Aorta (tissue), 5 donors: ENCODE data around the gene DPF3. TPM values are rescaled to one million over a fixed set of nuclear protein-coding genes. Genes with fewer than 3 reads are reported as not detected.

Source experiments
- ATAC-seq: fragments of 200-7000 bp; cut with Tn5 transposase; one replicate; pipeline ENCODE4 v1.9.1; 2022; ENCODE audit warnings: moderate library complexity; ENCODE audit not compliant: low FRiP score
- DNase-seq, 2 donors: peaks; one replicate each; pipeline ENCODE4 v3.0.0-alpha.2; 2020
- H3K27ac ChIP-seq, 2 donors: one replicate each; pipeline ENCODE4 v1.5.1; 2013; ENCODE audit warnings: low read length in 2 of 2, mild to moderate bottlenecking in 2 of 2, moderate library complexity in 2 of 2, control low read depth in 1 of 2, inconsistent platforms in 1 of 2, low read depth in 1 of 2
- H3K27me3 ChIP-seq, 2 donors: one replicate each; pipeline ENCODE4 v1.6.1; 2013; ENCODE audit warnings: control low read depth in 1 of 2, low read length in 1 of 2, mild to moderate bottlenecking in 1 of 2, moderate library complexity in 1 of 2; ENCODE audit not compliant: insufficient read depth in 2 of 2, control insufficient read depth in 1 of 2
- H3K36me3 ChIP-seq, 2 donors: one replicate each; pipeline ENCODE4 v1.6.1; 2013; ENCODE audit warnings: control low read depth in 1 of 2, low read length in 1 of 2, mild to moderate bottlenecking in 1 of 2; ENCODE audit not compliant: insufficient read depth in 2 of 2, control insufficient read depth in 1 of 2
- H3K4me1 ChIP-seq, 2 donors: one replicate each; pipeline ENCODE4 v1.6.1; 2013; ENCODE audit warnings: low read length in 2 of 2, control low read depth in 1 of 2, mild to moderate bottlenecking in 1 of 2, moderate library complexity in 1 of 2; ENCODE audit not compliant: insufficient read depth in 2 of 2, control insufficient read depth in 1 of 2
- H3K4me3 ChIP-seq, 2 donors: one replicate each; pipeline ENCODE4 v1.5.1; 2013; ENCODE audit warnings: low read length in 2 of 2, control low read depth in 1 of 2, mild to moderate bottlenecking in 1 of 2
- H3K9me3 ChIP-seq: one replicate; pipeline ENCODE4 v1.6.1; 2013; ENCODE audit warnings: mild to moderate bottlenecking, low read length; ENCODE audit not compliant: control insufficient read depth
- WGBS, 2 donors: extraction: QIAGEN DNeasy Blood & Tissue Kit; methylation state at CpG; one replicate each; pipeline ENCODE4 v1.1.7; 2013; 5-methylcytosine and 5-hydroxymethylcytosine counted together
- intact Hi-C, 2 donors: fragments of 100-400 bp; cut with DNase I; formaldehyde crosslinking; loops; one replicate each; pipeline versions ENCODE4 v1.14.2 to v1.15.0; 2022
- polyA plus RNA-seq, 2 donors: library from polyadenylated mRNA; stranded (reverse); fragments of 200-250 nt; gene quantifications; one replicate each; pipeline ENCODE4 v1.2.3, GENCODE V29; 2013
- total RNA-seq, 2 donors: library from RNA; stranded (reverse); fragmentation: NEBNext Ultra II Directional; extraction: Animal tissue kit (Norgen Biotek cat#: 25700); gene quantifications; one replicate each; pipeline ENCODE4 v1.2.1, GENCODE V29; 2021
- donor health status: healthy with polysubstance abuse.
- donor health status: Bipolar disorder and iron deficiency.
- donor health status: DM: no; HTN: no; CAD: no.
- donor health status: DM: no; HTN: no; CAD: no.
- donor health status: DM: yes; HTN: yes; CAD: no.

DPF3 gene
- total and polyA plus RNA-seq, 4 donors = 0.15 to 2.2 (median 0.70) TPM

GRCh38 chr14:72732022-72732780, 161.7 kb downstream of the DPF3 start:
- WGBS, 2 donors = 87 to 88% methylated on average over 16 of the region's 16 CpGs
- no peaks in the 10 kb centered on the region for H3K36me3 ChIP-seq
- H3K27ac ChIP-seq = no peak overlapping the region
- H3K9me3 ChIP-seq = no peaks in the 10 kb centered on the region
- H3K4me1 ChIP-seq = no peaks in the 10 kb centered on the region
- intact Hi-C loops = no loop called here
- DNase-seq = no peak
- H3K27me3 ChIP-seq = no peaks in the 10 kb centered on the region
- ATAC-seq = no peak
- no peak overlapping the region for H3K4me3 ChIP-seq

DNA sequence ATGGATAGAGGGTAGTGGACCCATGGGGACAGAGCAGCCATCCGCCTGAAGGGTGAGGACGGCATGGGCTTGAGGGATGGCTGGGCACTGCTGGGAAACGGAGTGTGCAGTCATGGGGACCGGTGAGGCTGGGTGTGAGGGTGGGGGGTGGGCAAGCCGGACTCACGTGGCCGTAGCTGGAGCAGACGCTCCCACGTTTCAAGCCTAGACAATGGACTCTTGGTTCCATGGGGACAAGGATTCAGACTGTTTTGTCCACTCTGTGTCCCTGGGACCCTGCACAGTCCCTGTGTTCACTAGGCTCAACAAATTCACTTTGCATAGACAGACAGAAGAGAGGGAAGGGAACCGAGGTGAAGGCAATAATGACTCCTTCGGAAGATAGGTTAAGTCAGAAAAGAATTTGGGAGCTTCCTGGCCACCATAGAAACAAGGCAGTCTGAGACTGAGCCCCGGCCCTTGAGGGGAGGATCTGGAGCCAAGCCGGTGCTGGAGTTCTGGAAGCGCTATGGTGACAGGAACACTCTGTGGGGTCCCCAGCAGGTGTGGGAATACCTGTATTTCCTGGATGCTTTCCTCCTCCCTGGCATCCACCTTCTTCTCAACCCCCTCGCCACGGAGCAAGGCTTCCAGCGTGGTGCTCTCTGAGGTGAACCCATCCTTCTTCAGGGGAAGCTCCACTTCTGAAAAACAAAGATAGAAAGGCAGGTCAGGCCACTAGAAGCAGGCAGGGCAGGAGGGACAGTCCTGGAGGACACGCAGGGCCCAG, 162.5 kb downstream of the DPF3 start:
- no peaks in the 10 kb centered on the region for H3K36me3 ChIP-seq
- ATAC-seq (peak; percentile 29), DNase-seq (no peak)
- no peak overlapping the region for H3K4me3 ChIP-seq
- no peaks in the 10 kb centered on the region for H3K9me3 ChIP-seq
- H3K27ac ChIP-seq = no peak overlapping the region
- no peaks in the 10 kb centered on the region for H3K4me1 ChIP-seq
- no peaks in the 10 kb centered on the region for H3K27me3 ChIP-seq
- 88 to 93% methylated on average over 18 of the region's 18 CpGs for WGBS, 2 donors
- intact Hi-C loops = no loop called here

DNA sequence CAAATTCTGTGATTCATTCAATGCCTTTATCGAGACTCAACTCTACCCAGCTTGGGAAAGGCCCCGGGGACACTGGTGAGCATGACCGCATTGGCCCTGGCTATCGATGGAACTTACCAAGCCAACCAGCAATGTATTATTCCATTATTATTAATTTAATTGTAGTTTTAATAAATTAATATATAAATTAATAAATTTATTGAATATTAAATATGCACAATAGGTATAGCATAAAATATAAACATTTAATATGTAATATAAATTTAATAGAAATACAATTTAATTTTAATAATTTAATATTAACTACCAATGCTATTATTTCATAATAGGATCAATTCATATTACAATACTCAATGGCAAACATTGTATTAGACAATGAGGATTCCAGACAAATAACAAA, 163.4 kb downstream of the DPF3 start:
- no peak for DNase-seq
- Histone ChIP-seq H3K27me3 (no peaks in the 10 kb centered on the region), H3K27ac (no peak overlapping the region), H3K9me3 (no peaks in the 10 kb centered on the region), H3K36me3 (no peaks in the 10 kb centered on the region), H3K4me3 (no peak overlapping the region), H3K4me1 (no peaks in the 10 kb centered on the region)
- no peak for ATAC-seq
- intact Hi-C loops = no loop called here
- 96 to 97% methylated on average over 4 of the region's 4 CpGs for WGBS, 2 donors

DNA sequence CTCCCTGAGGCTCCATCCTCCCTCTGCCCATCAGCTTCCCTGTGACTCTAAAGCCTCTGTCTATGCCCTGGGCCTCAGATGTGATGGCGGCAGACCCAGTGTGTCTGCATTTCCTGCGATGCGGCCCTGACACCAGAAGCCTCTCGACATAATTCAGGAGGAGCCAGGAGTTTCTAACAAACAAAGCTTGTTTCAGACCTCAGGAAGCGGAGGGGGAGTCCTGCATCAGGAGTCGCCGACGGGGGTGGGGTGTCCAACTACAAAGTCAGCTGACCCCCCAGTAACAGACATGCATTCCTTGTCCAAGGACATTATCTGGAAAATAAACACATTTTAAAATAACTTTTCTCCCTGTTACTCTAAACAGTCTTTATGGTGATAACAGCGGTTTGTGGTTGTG, 167.5 kb downstream of the DPF3 start:
- no peaks in the 10 kb centered on the region for H3K27me3 ChIP-seq
- intact Hi-C loops = no loop called here
- no peaks in the 10 kb centered on the region for H3K36me3 ChIP-seq
- H3K4me1 ChIP-seq = no peaks in the 10 kb centered on the region
- ATAC-seq (no peak), DNase-seq (no peak)
- WGBS, 2 donors = 26 to 29% methylated on average over 9 of the region's 9 CpGs
- H3K27ac ChIP-seq = peak overlapping the region in 1 of 2 donors; percentile 12
- no peak overlapping the region for H3K4me3 ChIP-seq
- no peaks in the 10 kb centered on the region for H3K9me3 ChIP-seq

- ATAC-seq (peak; percentile 47), DNase-seq (no peak)
- WGBS, 2 donors = 33 to 40% methylated on average over 6 of the region's 6 CpGs
- intact Hi-C loops = loop anchor here in 1 of 2 donors (2.0 kb wide), 1 partner anchor 87 kb away; no protein-coding TSS in a partner anchor
- Histone ChIP-seq H3K9me3 (no peaks in the 10 kb centered on the region), H3K27ac (peak overlapping the region; percentile 82 to 84), H3K4me1 (no peaks in the 10 kb centered on the region), H3K4me3 (no peak overlapping the region), H3K36me3 (no peaks in the 10 kb centered on the region), H3K27me3 (no peaks in the 10 kb centered on the region)
Observed at GRCh38 chr14:72723858-72724530, 169.9 kb downstream of the DPF3 start.

GRCh38 chr14:72722201-72722785, 171.6 kb downstream of the DPF3 start:
- ATAC-seq = no peak
- H3K4me1 ChIP-seq = no peaks in the 10 kb centered on the region
- H3K4me3 ChIP-seq = no peak overlapping the region
- intact Hi-C loops = loop anchor here in 1 of 2 donors (2.0 kb wide), 1 partner anchor 89 kb away; no protein-coding TSS in a partner anchor
- no peaks in the 10 kb centered on the region for H3K9me3 ChIP-seq
- H3K27ac ChIP-seq = no peak overlapping the region
- WGBS, 2 donors = 66 to 71% methylated on average over 11 of the region's 11 CpGs
- H3K36me3 ChIP-seq = no peaks in the 10 kb centered on the region
- no peak for DNase-seq
- no peaks in the 10 kb centered on the region for H3K27me3 ChIP-seq

GRCh38 chr14:72721083-72721482, 172.8 kb downstream of the DPF3 start:
- H3K4me1 ChIP-seq = no peaks in the 10 kb centered on the region

GRCh38 chr14:72717220-72717619, 176.7 kb downstream of the DPF3 start:
- WGBS, 2 donors = 96 to 98% methylated on average over 2 of the region's 2 CpGs
- no peaks in the 10 kb centered on the region for H3K9me3 ChIP-seq
- intact Hi-C loops = no loop called here
- no peaks in the 10 kb centered on the region for H3K36me3 ChIP-seq
- H3K27me3 ChIP-seq = no peaks in the 10 kb centered on the region
- H3K4me3 ChIP-seq = no peak overlapping the region
- no peak overlapping the region for H3K27ac ChIP-seq
- DNase-seq = no peak
- ATAC-seq = no peak
- no peaks in the 10 kb centered on the region for H3K4me1 ChIP-seq

More at GRCh38 chr14:72721083-72721482, 172.8 kb downstream of the DPF3 start:
- intact Hi-C loops = no loop called here
- Histone ChIP-seq H3K4me3 (no peak overlapping the region), H3K36me3 (no peaks in the 10 kb centered on the region), H3K9me3 (no peaks in the 10 kb centered on the region), H3K27ac (no peak overlapping the region), H3K27me3 (no peaks in the 10 kb centered on the region)
- ATAC-seq = no peak
- DNase-seq = no peak
